Measurements from ENCODE around the gene PRL.

PRL gene

DNA sequence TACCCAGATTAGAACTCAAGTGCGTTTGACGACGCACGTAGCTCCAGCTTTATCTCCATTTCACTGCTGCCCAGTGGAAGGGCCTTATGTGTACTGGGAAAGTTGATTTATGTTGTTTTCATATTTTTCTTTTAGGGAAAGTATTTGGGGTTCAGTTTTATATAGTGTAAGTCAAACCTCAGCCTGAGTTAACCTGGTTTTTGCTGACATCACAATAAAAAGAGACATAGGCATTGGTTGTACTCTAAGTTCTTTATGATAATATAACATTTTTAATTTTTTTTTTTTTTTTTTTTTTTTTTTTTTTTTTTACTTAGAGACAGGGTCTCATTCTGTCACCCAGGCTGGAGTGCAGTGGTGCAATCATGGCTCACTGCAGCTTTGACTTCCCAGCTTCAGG, 34.1 kb upstream of the PRL start:
- Histone ChIP-seq H3K4me1 (peaks cover 14% of the 10 kb centered on the region), H3K36me3 (no peaks in the 10 kb centered on the region), H3K4me3 (ENCODE audit: low read depth, low read length) (no peak overlapping the region), H3K9me3 (no peaks in the 10 kb centered on the region), H3K27me3 (no peaks in the 10 kb centered on the region)
- no peak for TF ChIP-seq CTCF (IDR thresholded peaks at IDR 0.05; ENCODE audit: low read depth, low read length)
- no peak for DNase-seq

- Histone ChIP-seq H3K4me3 (ENCODE audit: low read depth, low read length) (no peak overlapping the region), H3K36me3 (no peaks in the 10 kb centered on the region), H3K9me3 (no peaks in the 10 kb centered on the region), H3K4me1 (peaks cover 14% of the 10 kb centered on the region), H3K27me3 (no peaks in the 10 kb centered on the region)
- DNase-seq = no peak
- TF ChIP-seq CTCF (IDR thresholded peaks at IDR 0.05; ENCODE audit: low read depth, low read length) = no peak
Observed at GRCh38 chr6:22328474-22328873, 31.6 kb upstream of the PRL start.

DNA sequence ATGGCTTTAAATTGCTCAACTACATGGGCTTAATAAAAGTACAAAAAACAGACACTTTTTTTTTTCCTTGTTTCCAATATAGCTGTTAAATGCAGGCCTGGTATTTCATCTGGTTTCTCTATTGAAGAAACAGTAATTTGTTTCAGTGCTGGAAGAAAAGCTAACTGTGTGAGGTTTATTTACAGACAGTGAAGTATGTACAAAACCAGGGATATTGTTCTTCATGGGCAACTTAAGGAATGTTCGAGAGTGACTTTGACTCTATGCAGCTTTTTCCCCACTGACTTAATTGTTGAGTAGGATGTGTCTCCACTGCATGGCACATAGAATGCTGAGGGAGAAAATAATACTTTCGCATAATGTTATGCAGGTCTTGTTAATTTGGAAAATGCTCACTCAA, 31.0 kb upstream of the PRL start:
- Histone ChIP-seq H3K9me3 (no peaks in the 10 kb centered on the region), H3K36me3 (no peaks in the 10 kb centered on the region), H3K4me3 (ENCODE audit: low read depth, low read length) (no peak overlapping the region), H3K27me3 (no peaks in the 10 kb centered on the region), H3K4me1 (peaks cover 14% of the 10 kb centered on the region)
- TF ChIP-seq CTCF (IDR thresholded peaks at IDR 0.05; ENCODE audit: low read depth, low read length) = no peak
- DNase-seq = no peak

DNA sequence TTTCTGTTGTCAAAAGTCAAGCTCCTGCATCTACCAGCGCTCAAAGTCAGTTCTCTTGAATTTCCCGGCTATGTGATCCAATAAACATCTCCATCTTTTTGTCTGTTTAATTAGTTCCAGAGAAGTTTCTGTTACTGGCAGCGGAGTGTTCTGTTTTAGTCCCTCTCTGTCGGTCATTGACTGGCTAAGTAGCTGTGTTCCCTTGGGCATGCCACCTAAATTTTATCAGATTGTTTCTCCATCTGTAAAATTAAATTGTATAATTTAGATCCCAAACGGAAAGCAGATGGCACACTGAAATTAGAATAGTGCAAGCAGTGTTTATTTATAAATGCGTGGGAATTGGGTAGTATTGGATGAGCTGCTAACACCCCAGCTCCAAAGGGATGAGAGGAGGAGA, 29.7 kb upstream of the PRL start:
- no peak for TF ChIP-seq CTCF (IDR thresholded peaks at IDR 0.05; ENCODE audit: low read depth, low read length)
- Histone ChIP-seq H3K9me3 (no peaks in the 10 kb centered on the region), H3K4me1 (peaks cover 14% of the 10 kb centered on the region), H3K36me3 (no peaks in the 10 kb centered on the region), H3K27me3 (no peaks in the 10 kb centered on the region), H3K4me3 (ENCODE audit: low read depth, low read length) (peak overlapping the region; percentile 2; the same call in 1 of the 2 replicates)
- DNase-seq = peak; percentile 58

DNA sequence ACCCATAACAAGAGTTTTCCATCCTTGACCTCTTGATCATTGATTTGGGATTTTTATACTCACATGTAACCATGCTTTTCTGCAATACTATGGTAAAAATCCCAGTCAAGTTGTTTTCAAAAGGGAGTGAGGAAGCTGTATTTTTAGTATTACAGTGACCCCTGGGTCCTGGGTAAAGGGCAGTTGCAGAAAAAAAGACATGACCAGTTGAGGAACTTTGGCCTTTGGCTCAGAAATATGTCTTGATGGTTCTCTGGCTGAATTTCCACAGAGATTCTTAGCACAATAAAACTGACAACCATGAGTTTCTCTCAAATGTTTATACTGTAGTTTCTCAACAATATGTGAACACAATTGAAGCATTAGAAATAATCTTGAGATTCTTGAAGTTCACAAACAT, 28.6 kb upstream of the PRL start:
- Histone ChIP-seq H3K9me3 (no peaks in the 10 kb centered on the region), H3K4me1 (peaks cover 14% of the 10 kb centered on the region), H3K4me3 (ENCODE audit: low read depth, low read length) (no peak overlapping the region), H3K27me3 (no peaks in the 10 kb centered on the region), H3K36me3 (no peaks in the 10 kb centered on the region)
- DNase-seq = no peak
- no peak for TF ChIP-seq CTCF (IDR thresholded peaks at IDR 0.05; ENCODE audit: low read depth, low read length)

DNA sequence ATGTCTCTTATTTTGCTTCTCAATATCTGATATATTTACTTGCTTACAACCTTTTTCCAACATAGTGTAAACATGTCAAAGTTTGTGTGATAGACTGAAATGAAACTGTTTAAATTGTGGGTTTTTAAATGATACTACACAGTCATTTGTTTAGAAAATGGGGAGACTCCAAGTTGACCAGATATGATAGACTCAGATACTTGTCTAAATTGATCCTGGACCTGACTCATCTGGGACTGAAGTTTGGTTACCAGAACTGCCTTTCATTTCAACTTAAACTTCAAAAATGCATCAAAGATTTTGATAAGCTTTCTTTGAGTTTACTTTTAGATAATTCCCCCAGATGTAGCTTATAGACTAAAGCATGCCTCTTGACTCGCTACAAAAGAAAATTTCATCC, 27.0 kb upstream of the PRL start:
- TF ChIP-seq CTCF (IDR thresholded peaks at IDR 0.05; ENCODE audit: low read depth, low read length) = no peak
- Histone ChIP-seq H3K4me3 (ENCODE audit: low read depth, low read length) (no peak overlapping the region), H3K36me3 (no peaks in the 10 kb centered on the region), H3K4me1 (peaks cover 14% of the 10 kb centered on the region), H3K27me3 (no peaks in the 10 kb centered on the region), H3K9me3 (no peaks in the 10 kb centered on the region)
- DNase-seq = no peak
